ENCODE results near the gene RBFOX2.

RBFOX2 gene

GRCh38 chr22:35930933-35931332, 97.7 kb downstream of the RBFOX2 start:
- DNase-seq (ENCODE audit: low read depth in 2 of 2): no peak

GRCh38 chr22:35928285-35928798, 100.3 kb downstream of the RBFOX2 start:
- DNase-seq (ENCODE audit: low read depth in 2 of 2): no peak

- no peak for DNase-seq (ENCODE audit: low read depth in 2 of 2)
These were observed 105.6 kb downstream of the RBFOX2 start for GRCh38 chr22:35923026-35923425.

GRCh38 chr22:35921777-35922176, 106.8 kb downstream of the RBFOX2 start:
- DNase-seq (ENCODE audit: low read depth in 2 of 2): peak in 1 of 2 donors; percentile 27

GRCh38 chr22:35921044-35921443, 107.6 kb downstream of the RBFOX2 start:
- DNase-seq (ENCODE audit: low read depth in 2 of 2): no peak

GRCh38 chr22:35919002-35919542, 109.6 kb downstream of the RBFOX2 start:
- no peak for DNase-seq (ENCODE audit: low read depth in 2 of 2)

- no peak for DNase-seq (ENCODE audit: low read depth in 2 of 2)
These were observed 110.2 kb downstream of the RBFOX2 start for GRCh38 chr22:35918456-35918855.

GRCh38 chr22:35917651-35918050, 111.0 kb downstream of the RBFOX2 start:
- no peak for DNase-seq (ENCODE audit: low read depth in 2 of 2)

GRCh38 chr22:35915477-35916013, 113.1 kb downstream of the RBFOX2 start:
- DNase-seq (ENCODE audit: low read depth in 2 of 2): no peak

- no peak for DNase-seq (ENCODE audit: low read depth in 2 of 2)
These were observed 113.8 kb downstream of the RBFOX2 start for GRCh38 chr22:35914665-35915476.

- DNase-seq (ENCODE audit: low read depth in 2 of 2): no peak
These were observed 114.3 kb downstream of the RBFOX2 start for GRCh38 chr22:35914357-35914664.

GRCh38 chr22:35913925-35914324, 114.7 kb downstream of the RBFOX2 start:
- no peak for DNase-seq (ENCODE audit: low read depth in 2 of 2)

- DNase-seq (ENCODE audit: low read depth in 2 of 2): no peak
These were observed 116.0 kb downstream of the RBFOX2 start for GRCh38 chr22:35912658-35913057.

GRCh38 chr22:35911877-35912276, 116.7 kb downstream of the RBFOX2 start:
- DNase-seq (ENCODE audit: low read depth in 2 of 2): no peak

GRCh38 chr22:35910926-35911325, 117.7 kb downstream of the RBFOX2 start:
- no peak for DNase-seq (ENCODE audit: low read depth in 2 of 2)

- DNase-seq (ENCODE audit: low read depth in 2 of 2): no peak
These were observed 118.4 kb downstream of the RBFOX2 start for GRCh38 chr22:35910003-35910769.

- no peak for DNase-seq (ENCODE audit: low read depth in 2 of 2)
These were observed 122.7 kb downstream of the RBFOX2 start for GRCh38 chr22:35905894-35906293.

GRCh38 chr22:35904752-35905151, 123.9 kb downstream of the RBFOX2 start:
- no peak for DNase-seq (ENCODE audit: low read depth in 2 of 2)

- DNase-seq (ENCODE audit: low read depth in 2 of 2): no peak
These were observed 124.3 kb downstream of the RBFOX2 start for GRCh38 chr22:35904336-35904692.

- no peak for DNase-seq (ENCODE audit: low read depth in 2 of 2)
These were observed 124.9 kb downstream of the RBFOX2 start for GRCh38 chr22:35903571-35904335.

GRCh38 chr22:35900483-35901168, 128.0 kb downstream of the RBFOX2 start:
- DNase-seq (ENCODE audit: low read depth in 2 of 2): no peak
